Activated naive CD4-positive, alpha-beta T cell treated with anti-CD3 and anti-CD28 coated beads, Interleukin-2, amount 50 U/mL, for 24 hours (primary cell): Measurements from ENCODE around the gene LY6G5C.

ENCODE experiments used
- H3K27ac Mint-ChIP-seq: one replicate; pipeline ENCODE4 v1.8.0; 2021; ENCODE audit warnings: mild to moderate bottlenecking, mixed read lengths
- H3K27me3 Mint-ChIP-seq: one replicate; pipeline ENCODE4 v1.8.0; 2021; ENCODE audit warnings: mixed read lengths
- H3K36me3 Mint-ChIP-seq: one replicate; pipeline ENCODE4 v1.8.0; 2021; ENCODE audit warnings: mixed read lengths
- H3K4me1 Mint-ChIP-seq: one replicate; pipeline ENCODE4 v1.8.0; 2021; ENCODE audit warnings: mixed read lengths
- H3K4me3 Mint-ChIP-seq: one replicate; pipeline ENCODE4 v1.8.0; 2021; ENCODE audit warnings: mild to moderate bottlenecking, mixed read lengths
- H3K9me3 Mint-ChIP-seq: one replicate; pipeline ENCODE4 v1.8.0; 2021; ENCODE audit warnings: mixed read lengths

LY6G5C gene

GRCh38 chr6:31662124-31662723, 18.6 kb downstream of the LY6G5C start:
- H3K4me3 Mint-ChIP-seq = peak overlapping the region; percentile 49

DNA sequence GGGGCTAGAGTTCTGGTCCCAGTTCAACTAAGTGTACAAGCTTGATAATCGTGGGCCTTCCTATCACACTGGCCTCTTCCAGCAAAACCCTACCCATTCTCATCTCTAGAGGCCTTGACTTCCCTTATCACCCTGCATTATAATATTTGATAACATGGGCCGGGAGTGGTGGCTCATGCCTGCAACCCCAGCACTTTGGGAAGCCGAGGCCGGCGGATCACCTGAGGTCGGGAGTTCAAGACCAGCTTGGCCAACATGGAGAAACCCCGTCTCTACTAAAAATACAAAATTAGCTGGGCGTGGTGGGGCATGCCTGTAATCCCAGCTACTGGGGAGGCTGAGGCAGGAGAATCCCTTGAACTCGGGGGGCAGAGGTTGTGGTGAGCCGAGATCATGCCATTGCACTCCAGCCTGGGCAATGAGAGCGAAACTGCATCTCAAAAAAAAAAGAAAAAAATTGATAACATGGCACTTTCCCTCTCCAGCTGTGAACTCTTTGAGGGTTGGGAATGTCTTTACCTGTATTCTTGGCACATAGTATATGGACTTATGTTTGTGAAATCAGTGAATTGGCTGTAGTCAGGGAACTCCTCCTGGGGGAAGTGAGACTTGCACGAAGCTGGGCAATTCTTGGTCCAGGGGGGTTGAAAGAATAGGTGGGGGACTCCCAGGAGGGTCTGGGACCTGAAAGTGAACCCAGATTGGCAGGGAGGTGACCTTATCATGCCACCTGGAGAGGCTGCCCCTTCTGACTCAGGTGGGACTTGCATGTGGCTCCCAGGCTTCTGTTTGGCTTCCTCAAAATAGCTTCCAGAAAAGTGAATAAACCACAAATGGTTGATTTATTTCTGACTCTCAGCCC, 19.4 kb downstream of the LY6G5C start:
- H3K27ac Mint-ChIP-seq = no peak overlapping the region
- peak overlapping the region; percentile 93 for H3K4me3 Mint-ChIP-seq
- H3K27me3 Mint-ChIP-seq = no peaks in the 10 kb centered on the region
- H3K36me3 Mint-ChIP-seq = peaks cover 19% of the 10 kb centered on the region
- peaks cover 72% of the 10 kb centered on the region for H3K4me1 Mint-ChIP-seq
- no peaks in the 10 kb centered on the region for H3K9me3 Mint-ChIP-seq

More at GRCh38 chr6:31662124-31662723, 18.6 kb downstream of the LY6G5C start:
- Mint-ChIP-seq H3K27ac (peak overlapping the region; percentile 55), H3K27me3 (no peaks in the 10 kb centered on the region), H3K9me3 (no peaks in the 10 kb centered on the region), H3K36me3 (peaks cover 22% of the 10 kb centered on the region), H3K4me1 (peaks cover 75% of the 10 kb centered on the region)

GRCh38 chr6:31660381-31661261, 20.2 kb downstream of the LY6G5C start, which contains the start of gene C6orf47:
TSS of gene C6orf47 (minus strand) at chr6:31660778. CDS start at chr6:31659947, 831 bp downstream.
- peaks cover 74% of the 10 kb centered on the region for H3K4me1 Mint-ChIP-seq
- no peaks in the 10 kb centered on the region for H3K9me3 Mint-ChIP-seq
- peak within 1 kb of the TSS; percentile 93 for H3K4me3 Mint-ChIP-seq
- H3K27ac Mint-ChIP-seq = peak within 1 kb of the TSS; percentile 82
- no peaks in the 10 kb centered on the region for H3K27me3 Mint-ChIP-seq
- peaks cover 12% of the 10 kb centered on the region for H3K36me3 Mint-ChIP-seq

- H3K4me3 Mint-ChIP-seq = peak overlapping the region; percentile 93
- peak overlapping the region; percentile 77 for H3K27ac Mint-ChIP-seq
- no peaks in the 10 kb centered on the region for H3K27me3 Mint-ChIP-seq
- peaks cover 12% of the 10 kb centered on the region for H3K36me3 Mint-ChIP-seq
- no peaks in the 10 kb centered on the region for H3K9me3 Mint-ChIP-seq
- H3K4me1 Mint-ChIP-seq = peaks cover 76% of the 10 kb centered on the region
Measured at GRCh38 chr6:31659649-31660380, 21.1 kb downstream of the LY6G5C start.

DNA sequence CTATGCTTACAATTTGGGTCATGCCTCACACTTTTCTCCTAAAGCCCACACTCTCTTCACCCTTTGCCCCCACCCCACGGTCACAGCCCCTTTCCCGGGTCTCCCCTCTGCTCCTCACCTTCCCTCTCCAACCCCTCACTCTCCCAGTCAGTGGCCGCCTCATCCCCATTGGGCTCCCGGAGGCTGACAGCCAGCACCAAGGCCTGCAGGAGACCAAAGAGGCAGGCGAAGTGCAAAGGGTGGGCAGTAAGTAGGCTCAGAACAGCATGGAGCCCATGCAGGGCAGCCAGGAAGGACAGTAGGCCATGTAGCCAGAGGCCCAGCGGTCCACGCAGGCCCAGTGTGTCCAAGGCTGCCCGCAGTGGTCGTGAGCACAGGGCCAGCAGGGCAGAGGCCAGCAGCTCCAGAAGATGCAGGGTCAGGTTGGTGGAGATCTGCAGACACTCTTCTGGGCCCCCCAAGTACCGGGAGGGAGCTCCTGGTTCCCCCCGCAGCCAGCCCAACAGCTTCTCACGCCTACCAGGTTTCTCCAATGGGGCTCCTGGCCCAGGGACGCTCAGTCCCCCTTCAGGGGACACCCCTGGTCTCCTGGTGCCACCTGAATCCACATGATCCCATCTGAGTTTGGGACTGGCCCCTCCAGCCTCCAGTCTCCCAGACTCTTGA, 21.8 kb downstream of the LY6G5C start:
- H3K4me3 Mint-ChIP-seq = peak overlapping the region; percentile 93
- H3K4me1 Mint-ChIP-seq = peaks cover 69% of the 10 kb centered on the region
- no peaks in the 10 kb centered on the region for H3K27me3 Mint-ChIP-seq
- peak overlapping the region; percentile 35 for H3K27ac Mint-ChIP-seq
- peaks cover 7% of the 10 kb centered on the region for H3K36me3 Mint-ChIP-seq
- no peaks in the 10 kb centered on the region for H3K9me3 Mint-ChIP-seq

DNA sequence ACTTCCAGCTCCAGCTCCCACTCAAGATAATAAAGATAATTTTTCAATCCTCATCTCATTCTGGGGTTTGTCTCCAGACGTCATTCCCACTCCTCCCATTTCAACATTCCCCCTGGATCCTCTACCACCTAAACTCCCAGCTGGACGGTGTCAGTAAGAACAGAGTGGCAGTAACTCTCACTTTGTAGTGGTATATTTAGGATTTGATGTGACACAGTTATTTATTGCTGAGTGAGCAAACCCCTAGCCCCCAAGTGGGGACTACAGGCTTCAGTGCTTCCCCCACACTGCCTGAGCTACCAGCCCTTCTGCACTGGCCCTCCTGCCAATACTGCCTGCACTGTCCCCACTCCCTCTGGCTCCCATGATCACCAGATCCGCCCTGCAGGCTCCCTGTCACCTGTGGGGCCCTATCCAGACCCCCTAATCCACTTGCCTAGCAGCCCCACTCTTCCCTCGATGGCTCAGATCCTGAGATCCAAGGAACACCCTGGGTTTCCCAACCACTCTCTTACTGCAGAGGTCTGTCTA, 22.6 kb downstream of the LY6G5C start:
- H3K36me3 Mint-ChIP-seq = peaks cover 2% of the 10 kb centered on the region
- peaks cover 60% of the 10 kb centered on the region for H3K4me1 Mint-ChIP-seq
- peak overlapping the region; percentile 91 for H3K27ac Mint-ChIP-seq
- H3K4me3 Mint-ChIP-seq = peak overlapping the region; percentile 93
- no peaks in the 10 kb centered on the region for H3K27me3 Mint-ChIP-seq
- no peaks in the 10 kb centered on the region for H3K9me3 Mint-ChIP-seq

DNA sequence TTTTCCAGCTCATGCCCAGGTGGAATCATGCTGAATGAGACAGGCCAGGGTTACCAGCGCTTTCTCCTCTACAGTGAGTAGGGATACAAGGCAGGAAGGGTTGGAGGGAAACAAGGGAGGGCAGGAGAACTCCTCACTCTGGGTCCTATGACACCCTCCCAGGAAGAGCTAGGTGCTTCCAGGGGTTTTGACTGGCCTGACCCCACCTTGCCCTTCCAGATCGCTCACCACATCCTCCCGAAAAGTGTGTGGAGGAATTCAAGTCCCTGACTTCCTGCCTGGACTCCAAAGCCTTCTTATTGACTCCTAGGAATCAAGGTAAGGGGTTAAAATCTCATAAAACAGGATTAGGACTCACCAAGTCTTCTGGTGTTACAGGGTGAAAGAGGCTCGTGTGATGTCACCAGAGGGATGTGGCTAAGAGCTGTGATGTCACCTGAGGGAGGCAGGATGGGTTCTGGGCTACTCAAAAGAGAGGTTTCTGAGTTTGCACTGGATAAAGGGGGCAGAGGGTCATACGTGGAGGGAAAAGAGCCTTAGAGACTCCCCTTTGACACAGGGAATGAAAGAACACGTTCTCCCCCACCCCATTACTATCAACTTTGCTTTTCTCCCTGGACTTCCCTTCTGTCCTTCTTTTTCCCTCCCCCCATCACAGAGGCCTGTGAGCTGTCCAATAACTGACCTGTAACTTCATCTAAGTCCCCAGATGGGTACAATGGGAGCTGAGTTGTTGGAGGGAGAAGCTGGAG, 23.3 kb downstream of the LY6G5C start:
- Mint-ChIP-seq H3K4me3 (peak overlapping the region; percentile 30), H3K36me3 (no peaks in the 10 kb centered on the region), H3K9me3 (no peaks in the 10 kb centered on the region), H3K4me1 (peaks cover 56% of the 10 kb centered on the region), H3K27ac (peak overlapping the region; percentile 91), H3K27me3 (no peaks in the 10 kb centered on the region)

DNA sequence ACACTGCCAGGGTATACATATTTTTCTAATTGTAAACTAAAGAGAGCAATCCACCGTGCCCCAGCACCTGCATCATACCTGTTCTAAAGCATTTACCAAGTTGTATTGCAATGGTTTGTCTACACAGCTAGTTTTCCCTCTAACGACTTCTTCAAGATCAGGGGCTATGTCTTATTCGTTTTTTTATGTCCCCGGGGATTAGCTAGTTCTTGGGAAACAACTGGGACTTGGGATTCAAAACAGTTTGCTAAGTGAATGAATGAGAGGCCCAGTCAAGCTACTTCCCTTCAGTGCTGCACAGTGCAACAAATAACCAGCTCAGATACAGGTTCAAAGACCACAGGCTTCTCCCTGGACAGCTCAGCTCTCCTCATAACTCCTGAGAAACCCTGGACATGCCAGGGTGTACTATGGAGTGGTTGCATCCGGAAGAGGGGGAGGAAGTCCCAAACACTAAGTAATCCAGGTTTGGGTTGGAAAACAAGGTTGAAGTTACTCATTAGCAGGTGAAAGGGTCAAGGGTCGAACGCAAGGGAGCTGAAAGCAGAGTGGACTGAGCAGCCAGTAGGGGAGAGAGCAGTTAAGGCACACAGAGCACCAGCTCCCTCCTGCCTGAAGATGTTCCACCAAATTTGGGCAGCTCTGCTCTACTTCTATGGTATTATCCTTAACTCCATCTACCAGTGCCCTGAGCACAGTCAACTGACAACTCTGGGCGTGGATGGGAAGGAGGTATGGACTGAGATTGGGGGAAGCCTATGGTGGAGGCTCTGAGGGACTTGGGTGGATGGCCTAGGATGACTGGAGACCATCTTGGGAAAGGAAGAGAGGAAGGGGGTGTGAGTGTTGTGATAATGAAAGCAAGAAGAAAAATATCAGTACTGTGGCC, 25.3 kb downstream of the LY6G5C start, which contains the start of gene APOM:
Gene APOM, plus strand, starts transcription at position 546 of the 889 bp plus-strand sequence. Its CDS starts 73 bp downstream, at position 619.
- H3K36me3 Mint-ChIP-seq = no peaks in the 10 kb centered on the region
- peak within 1 kb of the TSS; percentile 37 for H3K27ac Mint-ChIP-seq
- peak within 1 kb of the TSS; percentile 23 for H3K4me3 Mint-ChIP-seq
- no peaks in the 10 kb centered on the region for H3K27me3 Mint-ChIP-seq
- H3K9me3 Mint-ChIP-seq = no peaks in the 10 kb centered on the region
- peaks cover 58% of the 10 kb centered on the region for H3K4me1 Mint-ChIP-seq

GRCh38 chr6:31654574-31655348, 26.1 kb downstream of the LY6G5C start:
- Mint-ChIP-seq H3K27me3 (no peaks in the 10 kb centered on the region), H3K36me3 (no peaks in the 10 kb centered on the region), H3K27ac (no peak overlapping the region), H3K9me3 (no peaks in the 10 kb centered on the region), H3K4me3 (peak overlapping the region; percentile 23), H3K4me1 (peaks cover 59% of the 10 kb centered on the region)

DNA sequence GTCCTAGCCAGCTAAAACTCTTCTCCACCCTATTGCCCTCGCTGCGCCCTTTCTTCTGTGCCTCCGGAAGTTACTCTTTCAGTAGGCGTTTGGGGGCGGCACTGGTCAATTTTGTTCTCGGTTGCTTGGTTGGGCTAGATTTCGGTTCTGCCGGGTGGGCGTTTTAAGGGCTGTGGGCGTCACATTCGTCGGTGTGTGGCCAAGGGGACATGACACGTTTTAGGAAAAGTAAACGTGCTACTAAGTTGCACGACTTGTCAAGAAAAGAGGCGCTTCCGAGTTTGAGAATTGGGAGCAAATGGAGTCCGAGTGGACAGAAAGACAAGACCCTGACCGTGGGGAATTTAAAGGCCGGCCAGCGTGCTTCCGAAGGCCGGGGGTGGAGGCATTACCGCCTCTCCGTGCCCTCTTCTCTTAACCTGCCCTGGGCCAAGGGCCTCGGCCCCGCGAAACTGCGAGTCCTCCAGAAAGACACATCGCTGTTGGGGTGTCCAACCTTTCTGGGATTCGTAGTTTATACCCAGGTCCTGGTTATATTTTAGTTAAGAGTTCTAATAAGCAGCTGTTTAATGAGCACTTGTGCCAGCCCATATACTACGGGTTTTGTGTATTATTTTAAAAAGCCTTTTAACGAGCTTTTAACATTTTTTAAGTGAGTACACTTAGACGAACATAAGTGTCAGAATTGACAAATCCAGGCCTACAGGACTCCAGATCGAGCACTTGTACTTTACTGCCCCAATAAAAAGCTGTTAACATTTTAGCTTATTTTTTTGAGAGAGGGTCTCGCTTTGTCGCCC, 27.7 kb downstream of the LY6G5C start:
- Mint-ChIP-seq H3K9me3 (no peaks in the 10 kb centered on the region), H3K27me3 (no peaks in the 10 kb centered on the region), H3K4me1 (peaks cover 53% of the 10 kb centered on the region), H3K4me3 (peak overlapping the region; percentile 93), H3K36me3 (peaks cover 4% of the 10 kb centered on the region), H3K27ac (peak overlapping the region; percentile 99)

- H3K9me3 Mint-ChIP-seq = no peaks in the 10 kb centered on the region
- peaks cover 43% of the 10 kb centered on the region for H3K4me1 Mint-ChIP-seq
- H3K4me3 Mint-ChIP-seq = peak overlapping the region; percentile 93
- no peaks in the 10 kb centered on the region for H3K27me3 Mint-ChIP-seq
- peak overlapping the region; percentile 99 for H3K27ac Mint-ChIP-seq
- peaks cover 4% of the 10 kb centered on the region for H3K36me3 Mint-ChIP-seq
Measured at GRCh38 chr6:31651602-31652191, 29.2 kb downstream of the LY6G5C start.
